Stimulated activated memory B cell treated with anti-CD40 and anti-IgM and Interleukin-4, amounts not matched to agents 10 μg/mL and 1 μg/mL and 100 μg/mL, for 72 hours (primary cell): ENCODE results near the gene HORMAD1.
"Not testable (repeated sequence)": the region's sequence is repeated elsewhere in the genome, so short reads cannot be mapped to it uniquely, and the experiment has no call there.

Experiments used
- ATAC-seq: fragments of 150-1000 bp; cut with Tn5 transposase; 2 replicates; pipeline ENCODE4 v1.10.0; 2021
- H3K27ac Mint-ChIP-seq: one replicate; pipeline ENCODE4 v1.8.0; 2022; ENCODE audit warnings: mild to moderate bottlenecking, mixed read lengths
- H3K27me3 Mint-ChIP-seq: one replicate; pipeline ENCODE4 v1.8.0; 2022; ENCODE audit warnings: mixed read lengths
- H3K36me3 Mint-ChIP-seq: one replicate; pipeline ENCODE4 v1.8.0; 2022; ENCODE audit warnings: mixed read lengths
- H3K4me1 Mint-ChIP-seq: one replicate; pipeline ENCODE4 v1.8.0; 2022; ENCODE audit warnings: mixed read lengths
- H3K4me3 Mint-ChIP-seq: one replicate; pipeline ENCODE4 v1.8.0; 2022; ENCODE audit warnings: mild to moderate bottlenecking, moderate library complexity, mixed read lengths
- H3K9me3 Mint-ChIP-seq: one replicate; pipeline ENCODE4 v1.8.0; 2022; ENCODE audit warnings: mixed read lengths

The HORMAD1 gene

DNA sequence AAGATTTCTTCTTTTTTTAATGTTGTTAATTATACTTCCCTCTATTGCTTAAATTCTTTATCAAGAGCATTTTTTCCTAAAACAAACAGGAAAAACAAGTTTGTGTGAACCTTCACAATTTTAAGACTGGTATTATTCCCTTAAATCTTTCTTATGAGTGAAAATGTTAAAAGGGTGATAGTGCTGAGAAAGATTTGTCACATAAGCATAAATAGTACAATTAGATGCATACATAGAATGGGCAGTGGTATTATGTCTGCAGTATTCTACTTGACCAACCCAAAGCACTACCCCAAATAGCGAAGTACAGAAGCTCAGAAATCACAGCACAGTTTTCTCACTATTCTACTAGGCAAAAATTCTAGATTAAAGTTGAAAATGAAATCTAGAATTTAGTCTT lies 41.7 kb downstream of the HORMAD1 start:
- Mint-ChIP-seq H3K27me3 (no peaks in the 10 kb centered on the region), H3K27ac (no peak overlapping the region), H3K4me1 (peaks cover 10% of the 10 kb centered on the region), H3K36me3 (peaks cover 7% of the 10 kb centered on the region), H3K9me3 (no peaks in the 10 kb centered on the region), H3K4me3 (no peak overlapping the region)
- ATAC-seq: no peak

DNA sequence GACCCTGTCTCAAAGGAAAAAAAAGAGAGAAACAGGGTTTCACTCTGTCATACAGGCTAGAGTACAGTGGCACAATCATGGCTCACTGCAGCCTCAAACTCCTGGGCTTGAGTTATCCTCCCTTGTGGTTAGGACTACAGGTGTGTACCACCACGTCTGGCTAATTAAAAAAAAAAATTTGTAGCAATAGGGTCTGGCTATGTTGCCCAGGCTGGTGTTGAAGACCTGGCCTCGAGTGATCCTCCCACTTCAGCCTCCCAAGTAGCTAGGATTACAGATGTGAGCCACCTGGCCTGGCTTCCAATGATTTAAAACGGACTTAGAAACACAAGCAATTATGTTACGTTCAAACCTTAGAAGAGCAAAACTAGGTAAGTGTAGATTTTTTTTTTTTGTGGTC lies 45.8 kb downstream of the HORMAD1 start:
- no peak for ATAC-seq
- Mint-ChIP-seq H3K9me3 (no peaks in the 10 kb centered on the region), H3K4me1 (peaks cover 5% of the 10 kb centered on the region), H3K4me3 (no peak overlapping the region), H3K36me3 (peaks cover 13% of the 10 kb centered on the region), H3K27ac (no peak overlapping the region), H3K27me3 (no peaks in the 10 kb centered on the region)

DNA sequence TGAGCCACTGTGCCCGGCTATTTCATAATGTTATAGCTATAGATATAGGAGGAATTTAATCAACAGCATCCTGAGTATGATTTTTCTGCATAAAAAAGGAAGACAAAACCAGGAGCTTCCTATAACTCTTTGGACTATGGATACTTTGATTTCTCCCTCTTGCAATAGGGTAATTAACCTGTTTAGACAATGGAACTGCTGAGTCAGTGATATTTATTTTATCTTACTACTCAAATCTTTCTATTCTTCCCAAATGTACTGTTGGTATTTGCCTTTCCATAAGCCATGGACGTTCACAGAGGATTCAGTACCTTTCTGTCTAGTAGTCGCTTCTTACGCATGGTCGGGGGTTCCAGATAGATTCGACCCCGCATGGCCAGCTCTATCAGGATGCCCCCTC lies 57.4 kb downstream of the HORMAD1 start:
- no peaks in the 10 kb centered on the region for H3K27me3 Mint-ChIP-seq
- H3K4me3 Mint-ChIP-seq: no peak overlapping the region
- H3K36me3 Mint-ChIP-seq: peaks cover 42% of the 10 kb centered on the region
- ATAC-seq: no peak
- H3K4me1 Mint-ChIP-seq: peaks cover 13% of the 10 kb centered on the region
- no peak overlapping the region for H3K27ac Mint-ChIP-seq
- H3K9me3 Mint-ChIP-seq: no peaks in the 10 kb centered on the region

DNA sequence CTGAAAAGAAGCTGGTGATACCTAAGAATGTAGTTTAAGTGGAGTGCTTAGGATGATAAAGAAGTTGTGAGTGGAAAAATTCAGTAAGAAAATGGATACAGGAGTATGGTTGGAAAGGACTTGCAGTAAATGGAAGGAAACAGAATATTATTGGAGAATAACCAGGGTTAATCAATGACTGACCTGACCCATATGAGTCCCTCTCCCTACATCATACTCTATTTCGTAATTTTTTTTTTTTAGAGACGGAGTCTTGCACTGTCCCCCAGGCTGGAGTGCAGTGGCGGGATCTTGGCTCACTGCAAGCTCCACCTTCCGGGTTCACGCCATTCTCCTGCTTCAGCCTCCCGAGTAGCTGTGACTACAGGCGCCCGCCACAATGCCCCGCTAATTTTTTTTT lies 57.9 kb downstream of the HORMAD1 start:
- ATAC-seq: no peak
- Mint-ChIP-seq H3K27ac (no peak overlapping the region), H3K4me3 (no peak overlapping the region), H3K9me3 (no peaks in the 10 kb centered on the region), H3K4me1 (peaks cover 13% of the 10 kb centered on the region), H3K27me3 (no peaks in the 10 kb centered on the region), H3K36me3 (peaks cover 38% of the 10 kb centered on the region)

DNA sequence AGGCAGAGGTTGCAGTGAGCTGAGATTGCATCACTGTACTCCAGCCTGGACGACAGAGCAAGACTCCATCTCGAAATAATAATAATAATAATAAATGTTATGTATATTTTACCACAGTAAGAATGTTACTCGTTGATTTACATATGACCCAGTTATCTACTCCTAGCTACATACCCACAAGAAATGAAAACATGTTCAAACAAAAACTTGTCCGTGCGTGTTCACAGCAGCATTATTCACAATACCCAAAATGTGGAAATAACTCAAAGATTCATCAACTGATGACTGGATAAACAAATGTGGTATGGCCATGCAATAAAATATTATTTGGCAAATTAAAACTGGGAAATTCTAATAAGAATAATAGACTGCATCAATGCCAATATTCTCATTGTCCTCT lies 59.5 kb downstream of the HORMAD1 start:
- Mint-ChIP-seq H3K27ac (no peak overlapping the region), H3K36me3 (peaks cover 31% of the 10 kb centered on the region), H3K27me3 (no peaks in the 10 kb centered on the region), H3K4me1 (peaks cover 13% of the 10 kb centered on the region), H3K4me3 (no peak overlapping the region), H3K9me3 (no peaks in the 10 kb centered on the region)
- no peak for ATAC-seq

DNA sequence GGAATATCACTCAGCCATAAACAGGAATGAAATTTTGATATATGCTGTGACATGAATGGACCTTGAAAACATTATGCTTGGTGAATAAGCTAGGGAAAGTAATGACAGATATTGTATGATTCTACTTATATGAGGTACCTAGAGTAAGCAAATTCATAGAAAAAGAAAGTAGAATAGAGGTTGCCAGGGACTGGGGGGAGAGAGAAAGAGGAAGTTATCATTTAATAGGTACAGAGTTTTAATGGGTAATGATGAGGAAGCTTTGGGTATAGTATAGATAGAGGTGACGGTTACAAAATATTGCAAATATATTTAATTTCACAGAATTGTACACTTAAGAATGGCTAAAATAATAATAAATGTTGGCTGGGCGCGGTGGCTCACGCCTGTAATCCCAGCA lies 60.1 kb downstream of the HORMAD1 start:
- Mint-ChIP-seq H3K4me3 (no peak overlapping the region), H3K4me1 (peaks cover 13% of the 10 kb centered on the region), H3K27me3 (no peaks in the 10 kb centered on the region), H3K27ac (no peak overlapping the region), H3K9me3 (no peaks in the 10 kb centered on the region), H3K36me3 (peaks cover 25% of the 10 kb centered on the region)
- no peak for ATAC-seq

DNA sequence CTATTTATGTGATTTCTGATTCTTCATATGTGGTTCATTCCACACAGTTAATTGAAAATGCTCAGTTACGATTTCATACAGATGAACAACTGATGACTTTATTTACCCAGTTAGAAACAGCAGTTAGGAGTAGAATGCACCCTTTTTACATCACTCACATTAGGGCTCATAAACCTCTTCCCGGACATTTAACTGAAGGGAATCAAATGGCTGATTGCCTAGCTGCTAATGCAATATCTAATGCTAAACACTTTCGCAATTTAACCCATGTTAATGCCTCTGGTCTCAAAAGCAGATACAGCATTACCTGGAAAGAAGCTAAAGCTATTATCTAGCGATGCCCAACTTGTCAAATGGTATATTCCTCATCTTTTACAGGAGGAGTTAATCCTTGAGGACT lies 63.6 kb downstream of the HORMAD1 start:
- peaks cover 33% of the 10 kb centered on the region for H3K36me3 Mint-ChIP-seq
- not testable (repeated sequence) for H3K4me1 Mint-ChIP-seq, H3K4me3 Mint-ChIP-seq, H3K9me3 Mint-ChIP-seq, H3K27me3 Mint-ChIP-seq, ATAC-seq, H3K27ac Mint-ChIP-seq

DNA sequence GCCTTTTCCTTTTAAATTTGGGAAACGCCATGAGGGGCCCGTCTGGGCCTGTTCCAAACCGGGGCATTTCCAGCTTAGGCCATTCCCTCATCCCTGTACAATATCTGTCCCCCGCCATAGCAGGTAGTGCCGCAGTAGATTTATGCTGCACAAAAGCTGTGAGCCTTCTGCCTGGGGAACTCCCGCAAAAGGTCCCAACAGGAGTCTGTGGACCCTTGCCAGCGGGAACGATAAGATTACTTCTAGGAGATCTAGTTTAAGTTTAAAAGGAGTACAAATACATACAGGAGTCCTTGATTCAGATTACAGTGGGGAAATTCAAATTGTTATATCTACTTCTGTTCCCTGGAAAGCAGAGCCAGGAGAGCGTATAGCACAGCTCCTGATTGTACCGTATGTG lies 66.1 kb downstream of the HORMAD1 start:
- H3K27ac Mint-ChIP-seq, H3K9me3 Mint-ChIP-seq: not testable (repeated sequence)
- peaks cover 32% of the 10 kb centered on the region for H3K36me3 Mint-ChIP-seq

DNA sequence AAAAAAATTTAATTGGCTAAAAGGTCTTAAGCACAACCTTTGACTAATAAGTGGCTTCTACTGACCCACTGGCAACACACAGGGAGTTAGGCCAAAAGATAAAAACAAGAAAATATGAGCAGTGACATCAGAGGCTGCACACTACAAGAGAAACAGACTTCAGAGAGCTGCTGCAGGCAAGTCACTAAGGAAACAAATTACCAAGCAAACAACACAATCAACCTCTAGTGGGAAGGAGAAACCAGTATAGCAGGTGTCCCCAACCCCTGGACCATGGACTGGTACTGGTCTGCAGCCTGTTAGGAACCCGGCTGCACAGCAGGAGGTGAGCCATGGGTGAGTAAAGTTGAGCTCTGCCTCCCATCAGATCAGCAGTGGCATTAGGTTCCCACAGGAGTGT lies 70.5 kb downstream of the HORMAD1 start:
- Mint-ChIP-seq H3K9me3 (no peaks in the 10 kb centered on the region), H3K4me1 (no peaks in the 10 kb centered on the region)

More for the DNA sequence above, 66.1 kb downstream of the HORMAD1 start:
- ATAC-seq, H3K4me1 Mint-ChIP-seq, H3K4me3 Mint-ChIP-seq, H3K27me3 Mint-ChIP-seq: not testable (repeated sequence)

DNA sequence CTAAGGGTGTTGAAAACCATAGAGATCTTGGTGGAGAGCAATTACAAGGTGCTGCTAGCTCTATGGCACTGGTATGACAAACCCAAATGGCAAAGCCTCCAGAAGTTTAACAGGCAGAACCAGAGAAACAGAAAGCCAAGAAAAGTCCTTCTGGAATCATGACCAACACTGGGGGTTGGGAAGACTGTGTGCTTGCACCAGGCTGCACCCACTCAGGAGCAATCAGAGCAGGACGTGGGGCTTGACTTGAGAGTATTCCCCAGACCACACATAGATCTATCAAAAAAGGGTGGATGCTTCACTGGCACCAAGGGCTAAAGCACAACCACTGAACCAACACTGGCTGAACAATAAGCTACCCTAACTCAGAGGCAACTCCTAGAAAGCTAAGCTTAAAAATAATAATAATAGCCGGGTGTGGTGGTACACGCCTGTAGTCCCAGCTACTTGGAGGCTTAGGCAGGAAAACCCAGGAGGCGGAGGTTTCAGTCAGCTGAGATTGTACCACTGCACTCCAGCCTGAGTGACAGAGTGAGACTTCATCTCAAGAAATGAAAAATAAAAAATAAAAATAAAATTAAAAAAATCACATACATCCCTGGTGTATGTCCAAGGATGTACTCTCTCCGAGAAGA lies 71.1 kb downstream of the HORMAD1 start:
- Mint-ChIP-seq H3K27ac (no peak overlapping the region), H3K27me3 (no peaks in the 10 kb centered on the region), H3K36me3 (peaks cover 52% of the 10 kb centered on the region)

More for the DNA sequence above, 70.5 kb downstream of the HORMAD1 start:
- no peaks in the 10 kb centered on the region for H3K27me3 Mint-ChIP-seq
- H3K36me3 Mint-ChIP-seq: peaks cover 59% of the 10 kb centered on the region
- ATAC-seq: no peak
- H3K4me3 Mint-ChIP-seq: no peak overlapping the region
- H3K27ac Mint-ChIP-seq: no peak overlapping the region

More for the DNA sequence above, 71.1 kb downstream of the HORMAD1 start:
- Mint-ChIP-seq H3K9me3 (no peaks in the 10 kb centered on the region), H3K4me1 (no peaks in the 10 kb centered on the region), H3K4me3 (no peak overlapping the region)
- no peak for ATAC-seq
